ENCODE measurements around the gene GMPS. TPM values are rescaled to one million over a fixed set of nuclear protein-coding genes. Genes with fewer than 3 reads are reported as not detected.
"Not testable (repeated sequence)": the region's sequence is repeated elsewhere in the genome, so short reads cannot be mapped to it uniquely, and the experiment has no call there.

GMPS gene
- total and polyA plus RNA-seq, 9 of the 15 experiments (the other 6 are each of a cell fraction or from before 2014, with no cell fraction given): 73.7 to 282 (median 156) TPM

GRCh38 chr3:155862290-155862982 is 8.0 kb upstream of the GMPS start (continued):
- TF ChIP-seq HLTF (IDR thresholded peaks at IDR 0.05) (0 out of 2 replicates have a peak, but pooled peaks have one; percentile 22), CXXC5 (CRISPR knock-in tag; IDR thresholded peaks at IDR 0.05) (peak; percentile 40), ETV5 (CRISPR knock-in tag; IDR thresholded peaks at IDR 0.05; ENCODE audit: low read depth) (0 out of 2 replicates have a peak, but pooled peaks have one; percentile 50), MAZ (CRISPR knock-in tag; conservative IDR thresholded peaks at IDR 0.05 in 1 of 2, IDR thresholded peaks at IDR 0.05 in 1 of 2) (0 out of 4 replicates have a peak, but pooled peaks of 1 of the 2 experiments have one; percentile 21), NFYB (IDR thresholded peaks at IDR 0.05; ENCODE audit: extremely low read depth, insufficient read length) (peak; percentile 85), BRD9 (IDR thresholded peaks at IDR 0.05; ENCODE audit: low read depth, partially characterized antibody) (peak; percentile 47), MBD2 (IDR thresholded peaks at IDR 0.05; ENCODE audit: borderline replicate concordance, low read depth) (peak; percentile 32; the same call in 1 of the 2 replicates), ZNF639 (CRISPR knock-in tag; conservative IDR thresholded peaks at IDR 0.05 in 1 of 2, IDR thresholded peaks at IDR 0.05 in 1 of 2) (peak in 1 of 2 experiments; percentile 39; a peak in 1 of 4 replicates), POLR2B (IDR thresholded peaks at IDR 0.05; ENCODE audit: low read depth, partially characterized antibody) (peak; percentile 70), TAF9B (IDR thresholded peaks at IDR 0.05; ENCODE audit: partially characterized antibody) (peak; percentile 68), NFIC (IDR thresholded peaks at IDR 0.05) (peak; percentile 57), MTA3 (IDR thresholded peaks at IDR 0.05; ENCODE audit: borderline replicate concordance) (0 out of 2 replicates have a peak, but pooled peaks have one; percentile 50), GABPA (tag; conservative IDR thresholded peaks at IDR 0.05; ENCODE audit: low read depth) (peak; percentile 53), ETV1 (tag; conservative IDR thresholded peaks at IDR 0.05; ENCODE audit: low read depth) (peak; percentile 83), SMAD4 (CRISPR knock-in tag; conservative IDR thresholded peaks at IDR 0.05) (peak; percentile 28; the same call in 1 of the 2 replicates), JUND (IDR thresholded peaks at IDR 0.05; ENCODE audit: borderline replicate concordance, low read depth, low read length) (peak; percentile 87), JUND (tag; IDR thresholded peaks at IDR 0.05; ENCODE audit: borderline replicate concordance, low read depth, low read length) (peak; percentile 79; the same call in 2 of the 3 replicates), L3MBTL2 (IDR thresholded peaks at IDR 0.05) (peak; percentile 78; the same call in 1 of the 2 replicates), CC2D1A (IDR thresholded peaks at IDR 0.05) (peak; percentile 73), ZEB2 (IDR thresholded peaks at IDR 0.05) (0 out of 2 replicates have a peak, but pooled peaks have one; percentile 59), NBN (IDR thresholded peaks at IDR 0.05; ENCODE audit: low read depth) (0 out of 2 replicates have a peak, but pooled peaks have one; percentile 35), ATF3 (IDR thresholded peaks at IDR 0.05) (peak; percentile 67), PKNOX1 (IDR thresholded peaks at IDR 0.05) (peak; percentile 52), RBM25 (IDR thresholded peaks at IDR 0.05; ENCODE audit: low read depth, low read length, severe bottlenecking) (peak; percentile 68), NRF1 (conservative IDR thresholded peaks at IDR 0.05 in 1 of 2, IDR thresholded peaks at IDR 0.05 in 1 of 2) (0 out of 4 replicates have a peak, but pooled peaks of 1 of the 2 experiments have one; percentile 14)
- TF ChIP-seq ATF3 (CRISPR knock-in tag; conservative IDR thresholded peaks at IDR 0.05): not testable (repeated sequence)

All from K562 (cell line).